ENCODE measurements around the gene LRTM2.

Gene LRTM2

DNA sequence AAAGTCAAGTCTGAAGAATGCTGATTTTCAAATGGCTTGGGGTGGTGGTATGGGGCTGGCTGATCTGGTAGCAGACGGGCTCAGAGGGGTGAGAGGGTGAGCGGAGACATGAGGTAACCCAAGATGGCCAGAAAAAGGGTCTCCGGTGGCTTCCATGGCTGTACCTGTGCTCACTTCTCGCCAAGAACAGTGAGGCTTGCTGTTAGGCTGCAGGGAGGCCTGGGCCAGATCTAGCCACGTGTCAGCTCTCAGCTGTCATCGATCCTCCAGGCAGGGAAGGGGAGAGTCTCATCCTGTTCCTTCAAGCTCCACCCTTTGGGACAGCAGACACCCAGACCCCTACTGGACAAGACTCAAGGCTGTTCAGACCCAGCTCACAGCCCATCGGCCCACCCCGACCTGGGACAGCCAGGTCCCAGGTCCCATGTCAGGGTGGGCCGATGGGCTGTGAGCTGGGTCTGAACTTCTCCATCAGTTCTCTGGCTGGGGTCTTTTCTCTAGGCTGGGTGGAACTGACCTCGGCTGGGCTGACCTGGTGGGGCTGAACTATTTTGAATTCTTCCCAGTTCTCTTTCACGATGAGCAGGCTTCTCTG, 9.0 kb downstream of the LRTM2 start:
- DNase-seq (ENCODE audit: low read depth in 2 of 3, low spot score in 1 of 3) = no peak

DNA sequence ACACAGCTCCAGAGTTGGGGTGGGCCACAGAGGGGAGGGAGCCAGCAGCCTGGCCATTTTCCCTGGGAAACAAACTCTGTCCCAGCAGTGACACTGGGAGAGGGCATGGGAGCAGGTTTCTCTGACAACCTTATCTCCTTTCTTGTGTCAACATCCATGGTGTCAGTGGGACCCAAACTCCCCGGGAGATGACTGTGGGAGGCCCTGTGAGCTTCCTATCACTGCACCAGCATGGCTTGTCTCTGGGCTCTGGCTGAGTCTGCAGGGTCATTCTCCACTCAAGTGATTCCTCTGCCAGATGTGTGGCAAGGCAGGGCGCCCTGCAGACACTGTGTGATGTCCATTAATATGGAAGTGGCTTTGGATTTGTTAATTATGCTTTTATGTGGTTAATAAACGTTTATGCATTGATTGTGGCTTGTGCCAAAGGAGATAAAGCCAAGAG, 10.1 kb downstream of the LRTM2 start:
- no peak for DNase-seq (ENCODE audit: low read depth in 2 of 3, low spot score in 1 of 3)

DNA sequence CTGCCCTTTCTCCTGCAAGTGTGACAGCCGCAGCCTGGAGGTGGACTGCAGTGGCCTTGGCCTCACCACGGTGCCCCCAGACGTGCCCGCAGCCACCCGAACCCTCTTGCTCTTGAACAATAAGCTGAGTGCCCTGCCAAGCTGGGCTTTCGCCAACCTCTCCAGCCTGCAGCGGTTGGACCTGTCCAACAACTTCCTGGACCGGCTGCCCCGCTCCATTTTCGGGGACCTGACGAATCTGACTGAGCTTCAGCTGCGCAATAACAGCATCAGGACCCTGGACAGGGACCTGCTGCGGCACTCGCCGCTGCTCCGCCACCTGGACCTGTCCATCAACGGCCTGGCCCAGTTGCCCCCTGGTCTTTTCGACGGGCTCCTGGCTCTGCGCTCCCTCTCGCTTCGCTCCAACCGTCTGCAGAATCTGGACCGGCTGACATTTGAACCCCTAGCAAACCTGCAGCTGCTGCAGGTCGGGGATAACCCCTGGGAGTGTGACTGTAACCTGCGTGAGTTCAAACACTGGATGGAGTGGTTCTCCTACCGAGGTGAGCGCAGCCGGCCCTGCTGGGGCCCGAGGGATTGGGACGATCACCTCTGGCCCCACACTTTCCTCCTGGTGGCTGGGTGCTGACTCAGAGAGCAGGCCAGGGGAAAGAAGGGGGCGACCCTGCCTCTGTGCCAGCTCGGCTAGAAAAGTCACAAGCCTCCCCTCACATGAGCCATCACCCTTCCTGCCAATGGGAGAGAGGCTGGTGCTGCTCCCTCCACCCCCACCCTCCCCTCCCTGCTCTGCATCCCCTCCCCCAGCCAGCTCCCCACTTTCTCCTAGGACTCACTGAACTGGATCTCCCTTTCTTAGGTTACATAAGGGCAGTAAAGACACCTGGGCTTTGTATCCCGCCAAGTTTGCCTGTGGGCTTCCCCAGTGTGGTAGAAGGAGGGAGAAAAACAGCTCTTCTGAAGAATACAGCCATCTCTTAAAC, 10.9 kb downstream of the LRTM2 start:
- no peak for DNase-seq (ENCODE audit: low read depth in 2 of 3, low spot score in 1 of 3)

DNA sequence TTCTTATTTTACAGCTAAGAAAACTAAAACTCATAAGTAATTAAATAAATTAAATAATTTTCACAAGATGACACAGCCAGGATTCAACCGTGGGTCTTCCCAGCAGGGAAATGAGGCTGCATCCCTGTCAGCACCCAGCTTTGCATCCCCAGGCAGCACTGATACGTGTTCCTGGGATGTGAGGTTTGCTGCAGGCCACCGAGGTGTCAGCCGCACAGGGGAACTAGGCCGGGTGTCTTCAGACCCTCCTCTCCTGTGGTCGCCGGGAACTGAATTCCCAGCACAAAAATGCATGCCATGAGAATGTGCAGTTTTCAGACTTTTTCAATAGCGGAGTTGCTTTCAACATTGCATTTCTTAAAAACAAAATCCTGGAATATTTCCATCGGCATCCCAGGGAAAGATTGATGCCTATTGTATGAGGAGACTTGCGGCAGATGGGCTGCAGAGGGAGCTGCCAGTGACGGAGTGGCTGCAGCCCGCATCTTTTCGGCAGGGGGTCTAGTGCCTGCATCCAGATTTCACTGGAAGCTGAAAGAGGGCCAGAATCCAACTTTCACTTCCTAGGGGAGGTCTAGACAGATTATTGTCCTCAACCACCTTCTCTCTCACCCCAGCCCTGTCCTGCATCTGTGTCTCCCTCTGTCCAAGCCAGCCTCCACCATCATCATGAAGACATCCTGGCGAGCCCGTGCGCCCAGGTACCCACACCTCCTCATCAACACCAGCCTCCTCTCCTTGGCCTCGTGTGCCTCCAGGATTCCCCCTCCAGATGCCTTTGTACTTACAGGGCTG, 12.6 kb downstream of the LRTM2 start:
- DNase-seq (ENCODE audit: low read depth in 2 of 3, low spot score in 1 of 3) = no peak

DNA sequence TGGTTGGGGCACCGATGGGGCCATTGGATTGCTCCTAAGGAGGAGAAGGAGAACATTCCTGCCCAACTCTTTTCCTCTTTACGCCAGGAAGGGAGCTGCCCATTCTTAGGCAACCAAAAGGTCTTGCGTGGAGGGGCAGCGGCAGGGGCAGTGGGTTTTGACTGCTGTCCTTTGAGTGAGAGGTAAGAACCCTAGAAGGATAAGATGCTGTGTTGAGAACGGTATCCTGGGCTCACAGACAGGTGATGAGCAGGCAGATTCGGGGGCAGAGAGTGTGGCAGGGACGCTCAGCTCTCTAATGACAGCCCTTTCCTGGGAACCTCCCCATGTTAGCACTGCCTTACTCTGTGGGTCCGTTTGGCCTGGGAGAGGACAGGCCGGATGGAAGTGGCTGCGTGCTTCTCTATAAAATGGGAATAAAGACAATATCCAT, 13.2 kb downstream of the LRTM2 start:
- DNase-seq (ENCODE audit: low read depth in 2 of 3, low spot score in 1 of 3) = no peak

DNA sequence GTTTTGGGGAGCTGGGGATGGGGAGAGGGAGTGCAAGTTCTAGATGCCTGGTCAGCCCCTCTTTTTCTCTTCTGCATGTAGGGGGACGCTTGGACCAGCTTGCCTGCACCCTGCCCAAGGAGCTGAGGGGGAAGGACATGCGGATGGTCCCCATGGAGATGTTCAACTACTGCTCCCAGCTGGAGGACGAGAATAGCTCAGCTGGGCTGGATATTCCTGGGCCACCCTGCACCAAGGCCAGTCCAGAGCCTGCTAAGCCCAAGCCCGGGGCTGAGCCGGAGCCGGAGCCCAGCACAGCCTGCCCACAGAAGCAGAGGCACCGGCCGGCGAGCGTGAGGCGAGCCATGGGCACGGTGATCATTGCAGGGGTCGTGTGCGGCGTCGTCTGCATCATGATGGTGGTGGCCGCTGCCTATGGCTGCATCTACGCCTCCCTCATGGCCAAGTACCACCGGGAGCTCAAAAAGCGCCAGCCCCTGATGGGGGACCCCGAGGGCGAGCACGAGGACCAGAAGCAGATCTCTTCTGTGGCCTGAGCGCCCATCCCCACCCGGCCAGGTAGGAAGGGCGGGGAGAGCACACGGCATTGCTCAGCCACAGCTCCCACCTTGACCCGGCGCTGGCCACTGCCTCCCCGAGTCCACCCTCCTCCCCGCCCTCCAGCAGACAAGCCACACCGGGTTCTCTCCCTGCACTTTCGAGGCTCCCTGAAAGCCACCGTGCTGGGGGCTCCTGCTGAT, 14.0 kb downstream of the LRTM2 start:
- DNase-seq (ENCODE audit: low read depth in 2 of 3, low spot score in 1 of 3) = no peak

DNA sequence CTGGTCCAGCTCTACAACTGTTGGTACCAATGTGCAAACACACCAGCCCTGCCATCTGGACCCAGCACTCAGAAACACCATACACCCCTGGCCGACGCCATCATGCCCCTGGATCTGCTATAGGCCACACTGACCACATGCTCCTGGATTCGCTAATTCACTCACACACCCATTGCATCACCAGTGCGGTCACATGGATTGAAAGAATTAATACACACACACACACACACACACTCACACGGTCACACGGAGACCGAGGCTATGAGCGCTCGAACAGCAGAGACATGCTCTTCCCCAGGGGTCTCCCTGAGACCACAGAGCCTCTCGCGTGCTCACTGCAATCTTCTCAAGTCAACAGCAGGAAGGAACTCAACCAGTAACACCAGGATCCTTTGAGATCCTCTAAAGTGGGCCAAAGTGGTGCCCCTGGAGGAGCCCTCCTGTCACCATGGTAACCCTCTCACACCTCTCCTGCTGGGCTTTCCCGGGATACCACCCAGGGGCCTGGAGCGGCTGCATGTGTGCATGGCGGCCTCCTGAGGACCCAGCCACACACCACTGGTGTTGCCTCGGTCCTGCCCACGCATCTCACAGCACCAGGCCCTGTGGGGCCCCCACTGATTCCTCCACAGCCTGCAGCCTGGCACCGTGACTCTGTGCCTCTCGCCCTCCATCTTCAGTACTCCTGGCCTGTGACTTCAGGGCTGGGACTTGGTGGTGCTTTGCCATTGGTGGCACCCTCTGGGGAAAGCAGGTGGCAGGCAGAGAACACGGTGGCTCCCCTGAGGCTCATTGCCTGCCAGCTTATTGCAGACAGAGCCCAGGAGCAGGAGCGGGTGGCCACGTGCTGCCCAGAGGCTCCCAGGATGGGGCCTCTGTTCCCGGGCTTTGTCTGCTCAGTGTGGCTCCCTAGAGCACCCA, 15.1 kb downstream of the LRTM2 start:
- DNase-seq (ENCODE audit: low read depth in 2 of 3, low spot score in 1 of 3) = no peak

DNA sequence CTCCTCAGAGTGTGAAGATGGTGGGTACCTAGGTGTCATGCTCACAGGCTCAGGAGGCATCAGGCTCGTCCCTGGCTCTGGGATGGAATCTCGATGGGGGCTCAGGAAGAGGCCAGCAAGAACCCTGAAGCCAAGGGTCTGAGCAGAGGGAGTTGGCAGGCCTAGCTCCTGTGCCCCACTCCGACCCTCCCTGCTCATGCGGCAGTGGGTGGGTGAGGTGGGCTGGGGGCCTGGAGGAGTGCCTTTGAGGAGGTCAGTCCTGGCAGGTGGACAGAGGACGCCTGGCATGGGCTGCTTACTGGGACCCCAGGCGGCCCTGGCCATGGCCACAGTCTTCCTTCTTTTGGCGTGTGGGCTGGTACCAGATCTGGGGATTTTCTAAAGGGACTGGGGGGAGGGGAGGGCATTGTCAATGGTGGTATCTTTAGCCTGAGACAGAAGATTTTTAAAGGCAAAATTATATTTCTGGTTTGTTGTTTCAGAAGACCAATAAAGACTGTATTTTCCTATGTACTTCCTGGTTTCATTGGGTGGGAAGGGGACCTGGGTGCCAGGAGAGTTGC, 16.0 kb downstream of the LRTM2 start:
- DNase-seq (ENCODE audit: low read depth in 2 of 3, low spot score in 1 of 3) = no peak

DNA sequence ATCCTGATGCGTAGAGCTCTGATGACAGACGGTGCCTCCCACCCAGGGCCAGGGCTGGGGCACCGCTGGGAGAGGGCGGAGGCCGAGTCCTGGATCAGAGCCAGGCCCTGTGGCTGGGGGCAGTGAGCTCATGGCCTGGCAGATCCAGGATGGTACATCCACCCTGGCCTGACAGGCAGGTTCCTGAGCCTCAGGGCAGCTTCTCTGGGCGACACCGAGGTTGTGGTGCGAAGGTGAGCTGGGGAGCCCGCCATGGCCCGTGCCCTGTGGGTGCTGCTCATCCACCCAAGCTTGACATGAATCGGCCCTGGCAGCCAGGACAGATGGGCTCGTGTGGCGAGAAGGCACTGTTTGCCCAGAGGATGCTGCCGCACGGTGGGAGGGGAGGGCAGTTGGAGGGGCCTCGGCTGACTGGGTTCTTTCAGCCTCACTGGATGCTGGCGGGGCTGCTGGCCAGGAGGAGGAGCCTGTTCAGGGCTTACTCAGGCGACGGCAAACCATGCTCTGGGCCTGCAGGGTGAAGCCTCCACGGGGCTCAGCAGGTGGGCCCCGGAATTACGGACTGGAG, 16.6 kb downstream of the LRTM2 start:
- DNase-seq (ENCODE audit: low read depth in 2 of 3, low spot score in 1 of 3) = no peak

DNA sequence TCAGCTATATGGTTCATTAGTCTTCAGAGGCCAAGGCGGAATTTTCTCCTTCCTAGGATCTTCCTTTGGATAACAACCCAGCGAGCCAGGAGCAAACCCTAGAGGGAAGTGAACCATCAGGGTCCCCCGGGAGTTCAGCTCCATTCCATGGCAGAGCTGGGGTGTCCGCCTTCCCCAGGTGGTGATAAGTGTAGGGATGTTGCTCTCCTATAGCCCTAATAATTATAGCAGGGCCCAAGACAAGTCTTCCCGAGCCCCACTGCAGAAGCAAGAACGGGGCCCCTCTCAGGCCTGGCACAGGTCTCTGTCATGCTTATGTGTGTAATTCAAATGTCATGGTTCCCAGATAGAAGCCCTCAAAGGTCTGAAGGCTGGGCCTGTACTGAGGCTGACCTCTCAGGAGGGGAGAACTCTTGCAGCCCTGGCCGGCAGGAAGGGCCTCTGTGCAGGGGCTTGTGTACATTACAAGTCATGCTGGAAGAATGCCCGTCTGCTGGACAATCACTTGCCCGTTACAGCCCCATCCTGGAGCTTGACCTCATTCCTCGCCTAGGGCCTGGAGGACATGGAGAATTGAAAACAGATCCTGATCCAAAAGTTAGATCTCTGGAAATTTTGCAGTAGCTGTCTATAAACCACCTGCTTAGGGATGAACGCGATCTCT, 17.3 kb downstream of the LRTM2 start:
- DNase-seq (ENCODE audit: low read depth in 2 of 3, low spot score in 1 of 3) = no peak

DNA sequence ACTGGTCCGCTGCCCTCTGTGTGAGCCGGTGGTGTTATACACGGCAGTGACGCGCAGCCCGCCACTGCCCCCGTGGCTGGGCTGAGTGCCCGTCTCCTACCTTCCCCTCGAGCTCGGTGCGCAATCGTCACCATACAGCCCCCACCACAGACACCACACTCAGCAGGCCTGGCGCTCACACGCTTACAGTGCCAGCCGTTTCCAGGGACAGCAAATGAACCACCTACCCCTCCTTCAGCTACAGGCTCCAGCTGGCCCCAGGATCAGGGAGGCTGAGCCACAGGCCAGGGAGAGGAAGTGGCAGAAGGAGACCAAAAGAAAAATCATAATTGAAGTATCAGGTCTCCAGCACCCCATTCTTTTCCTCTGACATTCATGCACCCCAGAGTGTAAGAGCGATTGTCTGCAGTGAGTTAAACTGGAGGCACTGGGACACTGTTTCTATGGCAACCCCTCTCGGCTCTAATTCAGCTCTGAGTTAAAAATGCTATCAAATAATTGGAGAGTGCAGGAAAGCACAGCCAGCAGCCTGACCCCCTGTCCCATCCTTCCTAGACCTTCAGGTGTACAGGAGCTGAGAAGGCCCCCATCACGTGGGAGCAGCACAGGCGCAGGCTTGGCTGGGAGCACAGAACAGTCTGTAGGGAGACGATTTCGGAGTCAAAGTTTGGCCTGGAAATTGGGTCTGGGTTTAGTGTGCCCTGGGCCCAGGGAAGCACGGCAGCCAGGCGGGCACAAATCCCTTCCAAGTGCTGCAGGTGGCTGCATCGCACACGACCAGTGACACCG, 18.0 kb downstream of the LRTM2 start:
- no peak for DNase-seq (ENCODE audit: low read depth in 2 of 3, low spot score in 1 of 3)

DNA sequence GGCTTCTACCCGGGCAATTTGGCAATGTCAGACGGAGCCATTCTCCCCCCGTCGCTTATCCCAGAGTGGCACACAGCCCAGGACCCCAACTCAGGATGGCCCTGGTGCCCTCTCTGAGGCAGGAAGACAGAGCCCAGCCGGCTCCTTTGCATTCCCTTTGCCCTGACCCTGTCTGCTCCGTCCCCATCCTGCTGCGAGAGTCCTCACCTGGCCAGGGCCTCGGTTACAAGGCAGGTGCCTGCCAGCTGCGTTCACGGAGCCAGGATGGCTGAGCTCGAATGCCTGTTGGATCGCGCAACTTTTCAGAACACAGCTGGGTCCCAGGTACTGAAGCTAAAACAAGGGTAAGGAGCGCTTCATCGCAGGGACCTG, 18.6 kb downstream of the LRTM2 start:
- DNase-seq (ENCODE audit: low read depth in 2 of 3, low spot score in 1 of 3) = no peak

DNA sequence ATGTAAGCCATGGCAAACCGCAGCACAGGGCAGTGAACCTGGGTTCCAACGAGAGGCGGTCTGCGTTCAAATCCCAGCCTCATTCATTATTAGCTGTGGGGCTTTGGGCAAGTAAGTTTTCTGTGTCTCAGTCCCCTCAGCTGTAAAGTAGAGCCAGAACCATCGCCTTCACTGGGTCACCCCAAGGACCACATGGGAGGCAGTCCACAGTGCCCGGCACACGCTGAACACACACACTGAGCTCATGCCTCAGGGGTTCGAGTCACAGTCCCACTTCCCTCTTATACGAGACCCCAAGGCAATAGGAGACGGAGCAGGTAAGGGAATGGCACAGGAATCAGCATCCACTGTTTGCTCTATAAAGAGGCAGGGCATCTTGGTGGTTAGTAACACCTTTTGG, 19.1 kb downstream of the LRTM2 start:
- no peak for DNase-seq (ENCODE audit: low read depth in 2 of 3, low spot score in 1 of 3)

DNA sequence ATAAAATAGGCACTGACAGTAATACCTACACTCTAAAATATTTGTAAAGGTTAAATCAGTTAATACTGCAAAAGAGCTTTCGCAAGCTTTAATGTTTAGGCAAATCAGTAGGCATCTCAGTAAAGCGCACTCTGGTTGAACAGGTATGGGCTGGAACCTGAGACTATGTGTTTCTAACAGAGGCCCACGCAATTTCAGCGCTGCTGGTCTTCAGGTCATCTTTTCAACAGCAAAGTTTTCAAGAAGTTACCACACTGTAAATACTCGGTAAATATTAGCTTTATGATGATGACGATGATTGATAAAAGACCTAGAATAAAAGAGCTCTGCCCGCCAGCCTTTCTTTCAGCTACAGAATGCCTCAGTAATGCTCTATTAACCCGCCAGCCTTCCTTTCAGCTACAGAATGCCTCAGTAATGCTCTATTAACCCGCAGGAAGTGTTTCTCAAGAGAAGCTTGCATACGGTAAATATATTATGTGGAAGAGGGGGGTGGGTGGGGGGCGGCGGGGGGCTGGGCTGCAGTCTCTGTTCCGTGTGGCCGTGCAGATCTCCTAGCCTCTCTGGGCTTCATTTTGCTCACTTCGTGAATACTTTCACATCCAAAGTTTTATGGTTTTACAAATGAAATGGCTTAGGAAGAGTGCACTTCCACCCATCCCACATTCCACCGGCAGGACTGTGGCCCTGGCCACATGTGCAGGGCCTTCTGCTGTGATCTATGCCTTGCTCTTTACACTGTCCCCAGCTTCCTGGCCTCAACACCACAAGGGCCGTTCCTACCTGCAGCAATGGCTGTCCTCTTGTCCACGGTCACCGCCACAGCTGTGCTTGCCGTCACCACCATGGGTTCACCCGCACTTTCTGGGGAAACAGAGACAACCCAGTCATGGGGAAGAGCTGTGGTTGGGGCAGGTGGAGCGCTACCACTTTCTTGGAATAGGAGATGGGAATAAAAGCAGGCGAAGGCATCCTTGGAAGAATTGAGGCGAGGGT, 19.9 kb downstream of the LRTM2 start:
- DNase-seq (ENCODE audit: low read depth in 2 of 3, low spot score in 1 of 3) = no peak

DNA sequence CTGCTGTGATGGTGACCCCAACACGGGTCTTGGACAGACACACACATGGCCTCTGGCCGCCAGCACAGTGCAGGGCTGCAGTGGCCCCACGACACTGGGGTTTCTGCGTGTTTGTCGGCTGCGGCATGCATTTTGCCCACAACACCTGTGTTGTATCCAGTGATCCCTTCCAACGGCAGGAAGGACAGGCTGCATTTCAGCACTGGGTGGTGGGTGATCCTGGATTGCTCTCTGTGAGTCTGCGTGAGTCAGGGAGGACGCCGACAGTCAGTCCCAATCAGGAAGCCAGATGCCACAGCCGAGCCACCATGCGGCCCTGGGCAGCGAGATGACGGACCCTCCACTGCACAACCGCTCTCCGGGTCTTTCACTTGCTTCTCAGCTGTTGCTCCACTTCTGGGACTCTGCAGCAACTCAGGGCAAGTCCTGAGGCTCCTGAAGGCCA, 20.6 kb downstream of the LRTM2 start:
- DNase-seq (ENCODE audit: low read depth in 2 of 3, low spot score in 1 of 3) = no peak

DNA sequence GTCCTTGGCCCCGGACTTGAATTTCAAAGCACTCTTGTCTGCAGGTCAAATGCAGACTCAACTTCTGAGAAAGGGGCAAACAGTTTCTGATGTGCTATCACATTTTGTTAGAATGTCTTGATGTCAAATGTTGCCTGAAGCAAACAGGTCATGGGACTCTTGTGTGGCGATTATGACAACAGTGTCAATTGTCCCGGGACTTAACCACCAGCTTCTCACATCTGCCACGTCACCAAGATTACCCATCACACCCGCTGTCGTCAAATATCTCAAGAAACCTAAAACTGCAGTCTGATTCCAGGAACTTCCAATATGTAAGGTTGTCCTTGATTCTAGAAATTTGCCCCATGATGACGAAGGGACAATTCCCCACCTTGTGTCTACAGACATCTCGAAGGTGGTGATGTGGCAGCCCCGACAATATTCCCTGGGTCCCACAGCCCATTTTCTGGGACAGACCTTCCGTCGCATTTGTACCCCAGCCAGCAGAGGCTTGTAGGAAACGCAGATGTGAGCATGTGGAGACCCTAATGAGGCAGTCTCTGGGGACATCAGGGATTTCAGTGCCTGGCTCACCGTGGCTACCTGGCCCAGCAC, 21.3 kb downstream of the LRTM2 start:
- DNase-seq (ENCODE audit: low read depth in 2 of 3, low spot score in 1 of 3) = no peak

Data from stimulated activated CD4-positive, alpha-beta T cell treated with anti-CD3 and anti-CD28 coated beads, Interleukin-12 subunit alpha, Interleukin-12 subunit beta, amount 100 ng/mL, for 48 hours (primary cell).